GM21526 (cell line): ENCODE measurements around the gene MAP1LC3A.

Source experiments
- ATAC-seq: cut with Tn5 transposase; IDR thresholded peaks from one replicate; pipeline ENCODE4 v1.9.1; 2021; ENCODE audit warnings: moderate library complexity; ENCODE audit not compliant: unreplicated experiment, low FRiP score

MAP1LC3A gene

DNA sequence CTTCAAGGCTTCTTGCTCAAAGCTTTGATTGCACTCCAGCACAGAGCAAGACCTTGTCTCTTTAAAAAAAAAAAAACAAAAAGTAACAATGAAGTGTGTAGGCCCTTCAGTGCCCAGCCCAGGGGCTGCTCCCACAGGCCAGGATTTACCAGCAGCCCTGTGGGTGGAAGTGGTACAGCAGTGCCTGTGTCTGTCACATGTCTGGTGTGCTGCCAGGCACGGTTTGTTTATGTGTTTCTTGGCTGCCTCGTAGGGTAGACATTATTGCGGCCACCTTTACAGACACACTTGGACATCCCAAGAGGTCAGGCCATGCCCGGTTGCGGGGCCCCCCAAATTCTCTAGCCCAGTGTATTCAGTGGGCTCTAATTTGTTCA lies 29.6 kb upstream of the MAP1LC3A start:
- no peak for ATAC-seq

DNA sequence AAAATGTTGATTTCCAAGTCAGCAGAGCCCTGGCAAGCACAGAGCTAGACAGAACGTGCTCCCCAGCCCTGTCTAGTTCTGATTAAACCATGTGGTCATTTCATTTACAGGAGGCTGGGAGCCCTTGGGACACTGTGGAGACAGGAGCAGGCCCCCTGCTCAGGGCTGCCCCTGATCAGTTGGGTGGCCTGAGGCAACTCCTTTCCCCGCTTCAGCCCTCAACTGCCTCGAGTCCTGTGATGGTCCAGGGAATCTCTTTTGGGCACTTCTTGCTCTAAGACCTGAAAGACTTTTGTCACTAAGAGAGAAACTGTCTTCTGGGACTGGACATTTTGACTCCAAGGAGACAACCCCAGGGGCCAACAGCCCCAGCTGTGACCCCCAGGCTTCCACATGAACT lies 28.8 kb upstream of the MAP1LC3A start:
- ATAC-seq = no peak

DNA sequence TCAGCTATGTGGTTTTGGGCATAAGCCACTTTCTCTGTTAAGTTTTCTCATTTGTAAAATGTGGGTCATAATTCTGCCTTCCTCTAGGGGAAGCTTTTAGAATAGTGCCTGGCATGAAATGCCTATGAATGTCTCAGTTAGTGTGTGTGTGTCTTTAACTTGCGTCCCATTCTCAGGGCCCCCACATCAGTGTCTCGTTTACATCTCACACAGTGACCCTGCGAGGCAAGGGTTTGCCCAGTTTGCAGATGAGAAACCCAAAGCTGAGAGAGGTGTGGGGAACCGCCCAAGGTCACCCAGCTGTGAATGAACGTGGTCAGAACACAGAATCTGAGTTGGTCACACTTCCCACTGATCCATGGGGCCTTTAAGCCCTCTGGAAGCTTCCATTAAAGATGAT lies 28.2 kb upstream of the MAP1LC3A start:
- no peak for ATAC-seq

DNA sequence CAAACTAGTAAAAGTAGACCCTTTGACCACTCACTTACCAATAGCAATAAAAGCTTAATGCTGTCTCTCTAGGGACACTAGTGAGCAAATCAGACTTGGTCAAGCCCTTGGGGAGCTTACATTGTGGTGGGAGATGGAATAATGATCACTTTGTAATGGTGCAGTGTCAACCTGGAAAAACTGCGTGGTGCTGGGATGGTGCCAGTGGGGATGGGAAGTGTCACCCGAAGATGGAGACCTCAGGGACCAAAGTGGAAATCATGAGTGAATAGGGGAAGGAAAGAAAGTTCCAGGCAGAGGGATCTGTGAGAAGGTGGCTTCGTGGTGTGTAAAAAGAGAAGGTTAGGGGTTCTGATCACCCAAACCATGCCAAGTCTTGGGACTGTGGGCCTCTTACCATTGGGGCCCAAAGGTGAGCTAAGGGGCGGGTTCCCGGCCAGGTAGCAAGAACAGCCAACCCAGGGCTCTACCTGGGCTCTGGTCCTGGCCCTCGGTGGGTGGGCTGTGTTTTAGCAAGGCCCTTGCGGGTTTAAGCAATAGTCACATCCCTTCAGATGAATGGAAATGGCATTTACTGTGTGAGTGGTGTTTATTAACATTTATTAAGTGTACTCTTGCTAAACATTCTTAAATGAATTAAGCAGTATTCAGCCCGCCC lies 26.8 kb upstream of the MAP1LC3A start:
- no peak for ATAC-seq

DNA sequence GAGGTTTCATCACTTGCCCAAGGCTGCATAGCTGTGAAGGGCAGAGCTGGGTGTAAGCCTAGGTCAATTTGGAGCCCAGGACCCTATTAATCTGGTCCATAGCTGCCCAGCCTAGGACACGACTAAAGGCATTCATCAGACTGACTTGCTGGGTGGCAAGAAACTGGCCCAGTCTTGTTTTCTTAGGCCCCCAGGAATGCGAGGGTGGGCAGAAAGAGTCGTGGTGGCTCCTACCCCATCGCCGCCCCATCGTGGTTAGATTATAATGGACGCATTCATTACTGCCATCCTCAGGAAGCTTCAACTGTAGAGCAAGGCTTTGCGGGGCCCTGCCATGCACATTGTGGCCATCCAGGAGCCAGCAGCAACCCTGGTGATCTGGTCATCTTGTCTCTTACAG lies 26.2 kb upstream of the MAP1LC3A start:
- ATAC-seq = no peak

DNA sequence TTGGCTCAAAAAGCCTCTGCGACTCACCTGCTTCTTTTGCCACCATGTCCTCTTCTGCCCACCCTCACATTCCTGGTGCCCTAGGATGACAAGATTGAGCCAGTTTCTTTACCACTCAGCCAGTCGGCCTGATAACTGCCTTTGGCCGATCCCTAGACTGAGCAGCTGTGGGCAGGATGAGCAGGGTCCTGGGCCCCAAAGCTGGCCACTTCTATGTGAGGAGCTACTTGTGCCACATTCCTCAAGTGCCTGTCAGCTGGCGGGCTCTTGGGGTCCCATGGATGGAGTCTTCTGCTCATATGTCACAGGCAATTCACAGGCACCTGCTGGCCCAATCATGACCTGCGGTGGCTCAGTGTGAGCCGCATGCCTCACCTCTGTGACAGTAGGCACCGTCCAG lies 25.8 kb upstream of the MAP1LC3A start:
- ATAC-seq = no peak

DNA sequence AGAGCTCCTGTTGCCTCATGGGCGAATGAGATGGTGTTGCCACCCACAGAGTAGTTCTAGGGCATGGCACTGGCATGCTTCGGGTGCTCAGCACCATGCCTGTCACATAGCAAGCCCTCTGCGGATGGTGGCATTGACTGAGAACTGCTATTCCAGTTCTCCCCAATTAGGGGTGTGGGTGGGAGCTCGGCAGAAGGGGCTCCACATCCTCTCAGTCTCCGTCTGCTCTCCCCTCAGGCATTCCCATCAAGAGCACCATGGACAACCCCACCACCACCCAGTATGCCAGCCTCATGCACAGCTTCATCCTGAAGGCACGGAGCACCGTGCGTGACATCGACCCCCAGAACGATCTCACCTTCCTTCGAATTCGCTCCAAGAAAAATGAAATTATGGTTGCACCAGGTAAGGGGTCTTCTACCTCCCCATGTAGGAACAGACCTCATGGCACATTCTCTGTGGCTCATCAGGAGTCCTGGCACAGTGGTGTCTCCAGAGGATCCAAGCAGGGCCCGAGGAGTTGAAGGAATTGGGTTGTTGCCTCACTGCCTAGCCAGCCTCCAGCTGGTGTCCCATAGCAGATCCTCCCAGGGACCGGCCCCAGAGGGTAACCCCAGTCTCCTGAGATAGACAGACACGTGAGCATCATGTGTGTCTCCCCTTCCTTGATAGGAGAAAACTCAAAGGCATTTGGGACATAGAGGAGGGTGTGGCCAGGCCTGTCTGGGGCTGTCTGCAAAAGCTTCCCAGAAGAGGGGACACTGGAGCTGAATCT lies 23.9 kb upstream of the MAP1LC3A start:
- ATAC-seq = no peak

DNA sequence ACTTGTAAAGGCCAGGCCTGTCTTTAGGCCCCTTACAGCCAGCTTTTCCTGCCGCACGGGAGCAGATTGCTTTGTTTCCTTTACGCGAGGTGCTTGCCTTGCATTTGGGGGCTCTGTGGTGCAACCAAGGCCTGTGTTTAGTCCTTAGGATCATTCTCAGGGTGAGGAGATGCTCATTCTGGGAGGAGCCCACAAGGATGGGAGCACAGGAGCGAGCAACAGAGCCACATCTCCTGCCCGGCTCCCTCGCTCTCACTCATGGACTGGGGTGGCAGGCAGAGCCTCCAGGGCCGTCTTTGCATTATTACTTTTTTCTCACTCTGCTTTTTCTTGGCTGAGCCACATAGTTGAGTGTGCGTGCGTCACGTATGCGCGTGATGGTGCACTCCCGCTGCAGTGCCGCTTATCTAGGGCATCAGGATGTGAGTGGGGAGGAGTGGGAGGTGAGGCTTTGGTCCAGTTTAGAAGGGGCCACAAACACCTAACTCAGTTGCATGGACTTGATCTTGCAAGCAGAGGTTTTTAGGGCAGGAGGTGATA lies 23.1 kb upstream of the MAP1LC3A start:
- no peak for ATAC-seq

DNA sequence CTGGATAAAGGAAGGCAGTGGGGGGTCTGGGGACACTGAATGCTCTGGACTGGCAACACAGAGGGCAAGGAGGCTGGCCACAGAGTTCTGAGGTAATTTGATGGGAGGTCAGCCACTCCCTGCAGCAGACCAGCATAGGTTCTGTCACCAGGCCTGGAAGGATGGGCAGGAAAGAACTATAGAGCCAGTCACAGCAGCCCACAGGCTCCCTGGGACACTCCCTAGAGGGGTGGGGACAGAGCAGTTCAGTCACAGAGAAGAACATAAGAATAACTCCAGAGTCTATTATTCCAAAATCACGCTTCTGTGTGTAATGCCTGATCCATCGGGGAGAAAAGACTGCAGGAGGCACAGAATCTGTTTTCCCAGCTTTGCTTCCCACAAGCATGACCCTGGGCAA lies 22.7 kb upstream of the MAP1LC3A start:
- no peak for ATAC-seq

DNA sequence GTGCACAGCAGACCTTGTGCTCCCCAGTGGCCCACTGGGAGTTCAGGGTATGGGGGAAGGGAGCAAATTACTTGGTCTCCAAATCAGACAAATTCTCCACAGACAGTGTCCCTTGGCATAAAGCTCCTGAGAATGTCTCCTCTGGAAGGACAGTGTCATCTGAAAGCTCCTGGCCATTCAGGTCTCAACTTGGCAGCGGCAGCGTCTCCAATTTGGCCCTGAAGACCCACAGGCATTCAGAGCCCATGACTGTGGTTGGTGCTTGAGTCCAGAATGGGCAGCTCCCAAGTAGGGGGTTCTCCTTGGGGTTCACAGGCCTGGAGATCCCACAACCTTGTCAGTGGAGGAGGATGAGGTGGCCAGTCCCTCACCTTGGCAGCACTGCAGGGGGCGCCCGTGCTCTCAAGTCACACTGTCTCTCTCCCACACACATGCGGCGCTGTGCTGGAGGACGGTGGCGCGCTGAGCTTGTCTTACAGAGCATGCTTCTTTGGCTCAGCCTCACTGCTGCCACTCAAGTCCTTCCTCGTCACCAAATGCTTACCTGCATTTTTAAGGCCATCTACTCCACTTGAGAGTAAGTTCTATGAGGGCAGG lies 21.6 kb upstream of the MAP1LC3A start:
- ATAC-seq = no peak

DNA sequence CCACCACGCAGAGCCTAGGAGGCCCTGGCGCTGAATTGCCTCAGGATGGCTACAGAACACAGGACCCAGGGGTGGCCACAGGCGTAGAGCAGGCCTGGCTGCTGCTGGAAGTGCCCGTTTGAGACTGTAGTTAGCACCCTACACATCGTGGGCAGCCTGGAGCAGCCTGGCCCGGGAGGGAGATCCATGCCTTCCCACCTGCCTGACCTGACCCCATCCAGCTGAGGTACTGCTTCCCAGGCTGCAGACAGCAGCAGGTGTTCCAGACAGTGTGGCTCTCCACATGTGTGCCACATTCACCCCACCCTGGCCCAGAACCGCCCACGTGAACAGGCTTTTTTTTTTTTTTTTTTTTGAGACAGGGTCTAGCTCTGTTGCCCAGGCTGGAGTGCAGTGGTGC lies 20.9 kb upstream of the MAP1LC3A start:
- ATAC-seq = no peak

DNA sequence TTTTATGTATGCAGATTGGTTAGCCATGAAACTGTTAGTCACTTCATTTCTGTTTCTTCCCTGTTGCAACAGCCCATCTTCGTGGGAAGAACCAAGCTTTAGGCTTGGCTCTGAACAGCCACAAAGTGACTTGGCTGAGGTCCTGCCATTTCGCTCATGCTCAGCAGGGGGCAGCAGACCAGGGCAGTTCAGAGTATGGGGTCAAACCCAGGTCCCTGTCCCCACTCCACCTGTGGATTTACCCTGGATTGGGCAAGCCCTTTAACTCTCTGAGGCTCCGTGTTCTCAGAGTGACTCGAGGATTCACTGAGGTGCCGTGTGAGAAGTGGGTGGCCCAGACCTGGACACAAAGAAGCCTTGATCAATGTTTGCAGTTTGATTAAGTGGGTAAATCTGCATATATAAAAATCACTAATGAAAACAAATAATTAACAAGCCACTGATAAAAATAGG lies 19.8 kb upstream of the MAP1LC3A start:
- ATAC-seq = no peak

DNA sequence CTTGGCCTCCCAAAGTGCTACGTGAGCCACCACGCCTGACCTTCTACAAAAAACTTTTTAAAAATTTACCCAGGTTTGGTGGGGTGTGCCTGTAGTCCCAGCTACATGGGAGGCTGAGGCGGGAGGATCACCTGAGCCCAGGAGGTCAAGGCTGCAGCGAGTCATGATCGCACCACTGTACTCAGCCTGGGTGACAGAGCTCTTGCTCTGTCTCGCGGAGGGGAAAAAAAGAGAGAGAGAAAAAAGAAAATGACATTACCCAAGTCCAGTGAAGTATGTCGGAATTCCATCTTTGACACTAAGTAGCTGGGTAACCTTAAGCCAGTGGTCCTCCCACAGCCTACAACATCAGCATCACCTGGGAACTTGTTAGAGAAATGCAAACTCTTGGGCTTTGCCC lies 18.8 kb upstream of the MAP1LC3A start:
- ATAC-seq = no peak

DNA sequence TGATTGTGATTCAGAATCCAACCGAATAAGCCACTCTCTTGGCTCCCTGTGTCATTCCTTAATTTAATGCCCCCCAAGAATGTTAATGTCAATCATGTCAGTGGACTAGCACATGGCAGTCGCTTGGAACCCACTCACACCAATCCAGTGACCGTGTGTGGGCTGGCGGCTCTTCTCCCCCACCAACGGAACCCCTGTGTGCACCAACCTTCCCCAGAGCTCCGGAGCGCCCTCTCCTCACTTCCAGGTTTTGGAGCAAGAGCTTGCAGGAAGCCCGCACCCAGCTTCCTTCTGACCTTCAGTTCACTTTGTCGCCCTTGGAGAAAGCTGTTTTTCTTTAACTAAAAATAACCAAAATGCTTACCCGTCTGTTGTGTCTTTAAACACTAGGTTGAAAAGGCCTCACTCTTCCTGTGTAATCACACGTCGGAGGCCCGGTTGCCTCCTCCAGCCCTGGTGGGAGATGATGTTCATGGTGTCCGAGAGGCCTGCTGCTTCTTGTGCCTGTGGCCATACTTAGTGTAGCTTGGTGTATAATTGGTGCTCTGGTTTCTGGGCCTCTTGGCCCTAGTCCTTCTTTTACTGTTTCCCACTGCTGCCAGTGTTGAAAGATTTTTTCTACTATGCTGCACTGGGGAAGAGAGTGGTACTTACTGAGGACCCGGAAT lies 17.8 kb upstream of the MAP1LC3A start:
- no peak for ATAC-seq

DNA sequence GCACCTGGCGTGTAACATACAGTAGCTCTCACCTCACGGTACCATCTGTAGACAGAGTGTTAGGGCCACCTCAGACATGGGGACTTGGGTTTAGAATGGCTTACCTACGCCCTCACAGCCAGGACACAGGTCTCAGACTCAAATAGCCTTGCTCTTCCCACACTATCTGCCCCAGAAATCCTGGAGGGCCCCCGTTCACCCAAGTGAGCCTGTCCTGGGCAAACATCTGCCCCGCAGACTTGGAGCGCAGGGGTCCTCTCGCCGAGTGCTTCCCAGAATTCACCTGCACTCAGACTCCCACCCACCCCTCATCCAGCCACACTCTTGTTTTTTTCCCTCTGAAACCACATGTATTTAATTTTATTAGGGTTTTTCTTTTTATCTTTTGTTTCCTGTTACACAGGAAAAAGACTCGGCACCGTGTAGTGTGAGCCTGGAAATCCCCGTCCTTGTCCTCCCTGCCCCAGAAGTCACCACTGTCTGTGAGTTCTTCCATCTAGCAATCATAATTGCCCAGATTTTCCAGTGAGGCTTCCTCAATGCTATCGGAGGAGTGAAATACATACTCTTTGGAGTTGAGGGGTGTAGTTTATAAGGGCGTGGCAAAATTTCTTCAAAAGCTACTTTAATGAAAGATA lies 17.1 kb upstream of the MAP1LC3A start:
- ATAC-seq = no peak

DNA sequence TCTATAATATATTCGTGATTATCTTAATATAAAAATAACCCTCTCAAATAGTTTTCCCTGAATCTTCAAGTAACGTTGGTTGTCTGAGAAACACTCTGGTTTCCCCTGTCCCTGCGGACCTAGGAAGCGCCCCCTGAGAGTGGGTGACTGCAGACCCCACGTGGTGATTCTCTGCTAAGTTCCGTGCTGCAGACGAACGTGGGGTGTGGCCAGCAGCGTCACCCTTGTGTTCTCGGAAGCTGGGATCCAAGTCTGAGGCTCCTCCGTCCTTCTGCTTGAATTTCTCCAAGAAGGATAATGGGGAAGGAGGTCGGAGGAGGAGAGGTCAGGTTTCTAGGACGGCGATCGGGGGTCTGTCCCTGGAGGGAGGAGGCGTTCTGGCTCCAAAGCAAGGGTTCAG lies 16.6 kb upstream of the MAP1LC3A start:
- no peak for ATAC-seq

DNA sequence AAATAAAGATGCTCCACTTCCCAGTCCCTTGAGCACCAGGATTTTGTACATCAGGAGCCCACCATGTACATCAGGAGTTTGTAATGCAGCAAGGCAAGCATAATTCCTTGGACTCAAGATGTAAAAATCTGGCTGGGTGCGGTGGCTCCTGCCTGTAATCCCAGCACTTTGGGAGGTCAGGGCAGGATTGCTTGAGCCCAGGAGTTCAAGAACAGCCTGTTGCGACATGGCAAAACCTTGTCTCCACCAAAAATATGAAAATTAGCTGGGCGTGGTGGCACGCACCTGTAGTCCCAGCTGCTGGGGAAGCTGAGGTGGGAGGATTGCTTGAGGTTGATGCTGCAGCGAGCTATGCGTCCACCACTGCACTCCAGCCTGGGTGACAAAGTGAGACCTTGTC lies 16.1 kb upstream of the MAP1LC3A start:
- ATAC-seq = no peak

DNA sequence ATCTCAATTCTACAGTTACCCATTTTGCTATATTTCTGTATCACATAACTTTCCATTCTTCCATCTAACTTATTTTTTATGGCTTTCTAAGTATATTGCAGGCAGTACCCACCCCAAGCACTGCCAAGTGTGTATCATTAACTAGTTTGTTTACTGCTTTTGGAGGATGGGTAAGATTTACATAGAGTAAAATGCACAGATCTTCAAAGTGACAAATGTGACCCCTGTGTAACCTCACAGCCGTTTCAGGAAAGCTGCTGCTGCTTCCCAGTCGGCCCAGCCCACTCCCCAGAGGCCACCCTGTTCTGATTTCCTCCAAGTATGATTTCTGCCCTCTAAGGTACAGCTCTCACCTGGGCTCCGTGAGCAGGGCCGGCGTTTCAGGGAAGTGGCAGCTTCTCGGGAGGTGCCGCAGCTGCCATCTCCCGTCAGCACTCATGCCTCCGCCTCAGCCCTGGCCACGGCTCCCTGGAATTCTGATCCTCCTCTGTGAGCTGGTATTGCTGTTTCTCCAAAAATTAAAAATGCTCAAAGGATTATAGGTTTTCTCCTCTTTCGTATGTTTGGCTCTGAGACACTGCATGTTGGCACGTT lies 15.0 kb upstream of the MAP1LC3A start:
- no peak for ATAC-seq

DNA sequence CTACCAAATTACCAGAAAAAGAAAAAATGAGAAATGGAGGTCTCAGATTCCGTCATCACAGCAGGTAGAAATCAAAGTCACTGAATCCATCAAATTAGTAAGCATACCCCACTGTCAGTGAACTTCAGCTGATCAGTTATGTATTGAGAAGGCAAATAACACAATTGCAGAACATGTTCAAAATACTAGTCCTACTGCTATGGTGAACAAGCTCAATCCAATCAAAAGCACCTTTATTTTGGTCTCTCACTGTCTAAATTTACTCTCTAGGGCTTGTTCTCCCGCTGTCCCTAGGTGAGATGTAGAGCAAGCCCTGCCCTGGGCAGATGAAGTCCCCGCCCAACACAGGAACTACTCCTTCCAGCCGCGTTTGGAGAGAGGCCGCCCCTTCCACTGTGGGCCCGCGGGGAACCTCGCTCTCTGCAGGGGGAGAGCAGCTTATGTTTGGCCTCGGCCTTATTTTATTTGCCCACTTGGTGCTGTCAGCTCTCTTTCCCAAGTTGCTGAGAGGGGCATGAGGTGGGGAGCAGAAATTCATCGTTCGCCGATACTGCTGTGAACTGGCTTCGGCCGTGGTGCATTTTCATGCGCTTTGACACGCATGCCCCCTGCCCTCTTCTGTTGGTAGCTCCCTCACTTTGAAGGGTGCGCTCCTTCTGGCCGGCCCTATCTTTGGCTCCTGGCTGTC lies 14.3 kb upstream of the MAP1LC3A start:
- ATAC-seq = no peak

DNA sequence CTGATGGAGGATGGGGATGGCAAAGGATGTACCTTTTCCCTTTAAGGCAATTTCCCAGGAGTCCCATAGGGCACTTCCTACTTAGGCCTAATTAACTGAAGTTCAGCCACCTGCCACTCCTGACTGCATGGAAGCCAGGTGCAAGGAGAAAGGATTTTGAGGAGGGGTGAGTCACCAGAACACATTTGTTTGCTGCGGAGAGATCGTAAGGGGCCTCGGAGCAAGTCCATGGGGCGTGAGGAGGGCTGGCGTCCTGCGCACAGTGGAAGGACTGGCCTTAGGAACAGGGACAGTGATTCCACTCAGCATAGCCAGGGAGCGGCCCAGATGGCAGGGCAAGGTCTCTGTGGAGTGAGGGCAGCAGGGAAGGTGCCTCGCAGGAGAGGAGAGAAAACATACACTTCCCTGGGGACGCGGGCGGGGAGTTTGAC lies 11.8 kb upstream of the MAP1LC3A start:
- no peak for ATAC-seq
